CD4-positive, alpha-beta memory T cell (primary cell): Measurements from ENCODE around the gene SPP1. TPM values are rescaled to one million over a fixed set of nuclear protein-coding genes. Genes with fewer than 3 reads are reported as not detected.

Experiments used
- CTCF ChIA-PET: fragments of 350-600 bp; sonication (Branson Sonifier 250); formaldehyde crosslinking; loops from one replicate; lab custom pipeline; 2021; ENCODE audit warnings: inconsistent platforms; ENCODE audit not compliant: partially characterized antibody; lab: Charles Lee
- POLR2A ChIA-PET: fragments of 350-600 bp; sonication (Branson Sonifier 250); formaldehyde crosslinking; loops from one replicate; lab custom pipeline; 2021; ENCODE audit not compliant: partially characterized antibody; lab: Charles Lee
- DNase-seq, 5 donors: peaks; one replicate each; pipeline versions ENCODE4 v3.0.0 to v3.0.0-alpha.2; 2020 to 2022; ENCODE audit warnings: mixed read lengths in 1 of 5
- H3K27ac ChIP-seq: one replicate; pipeline ENCODE4 v1.7.0; 2013; ENCODE audit warnings: low read depth, low read length
- H3K27me3 ChIP-seq: 2 replicates; pipeline ENCODE4 v1.7.0; 2013; ENCODE audit warnings: mild to moderate bottlenecking, low read length, moderate library complexity; ENCODE audit not compliant: insufficient read depth
- H3K36me3 ChIP-seq: 2 replicates; pipeline ENCODE4 v1.7.0; 2013; ENCODE audit warnings: mild to moderate bottlenecking, low read length, moderate library complexity; ENCODE audit not compliant: insufficient read depth
- H3K4me1 ChIP-seq: 2 replicates; pipeline ENCODE4 v1.7.0; 2013; ENCODE audit warnings: mild to moderate bottlenecking, low read length, moderate library complexity; ENCODE audit not compliant: insufficient read depth
- H3K4me3 ChIP-seq, 2 donors: one replicate each; pipeline ENCODE4 v1.7.0; 2013; ENCODE audit warnings: low read length in 2 of 2, mild to moderate bottlenecking in 1 of 2
- H3K9me3 ChIP-seq, 2 donors: one replicate each; pipeline ENCODE4 v1.7.0; 2013; ENCODE audit warnings: low read length in 2 of 2, control low read depth in 1 of 2; ENCODE audit not compliant: control insufficient read depth in 1 of 2
- H3K27ac Mint-ChIP-seq, 7 donors: one replicate each; pipeline ENCODE4 v1.8.0; 2020 to 2021; ENCODE audit warnings: mixed read lengths in 7 of 7, mild to moderate bottlenecking in 6 of 7, inconsistent platforms in 3 of 7, moderate library complexity in 3 of 7
- H3K27me3 Mint-ChIP-seq, 2 donors: one replicate each; pipeline ENCODE4 v1.8.0; 2020 to 2021; ENCODE audit warnings: mixed read lengths in 2 of 2
- H3K36me3 Mint-ChIP-seq, 2 donors: one replicate each; pipeline ENCODE4 v1.8.0; 2020 to 2021; ENCODE audit warnings: mixed read lengths in 2 of 2, inconsistent platforms in 1 of 2, mild to moderate bottlenecking in 1 of 2
- H3K4me1 Mint-ChIP-seq, 4 donors: one replicate each; pipeline ENCODE4 v1.8.0; 2020 to 2021; ENCODE audit warnings: mixed read lengths in 4 of 4, mild to moderate bottlenecking in 1 of 4
- H3K4me3 Mint-ChIP-seq, 8 donors: one replicate each; pipeline ENCODE4 v1.8.0; 2020 to 2021; ENCODE audit warnings: mixed read lengths in 8 of 8, mild to moderate bottlenecking in 7 of 8, moderate library complexity in 6 of 8, inconsistent platforms in 3 of 8
- H3K9me3 Mint-ChIP-seq, 8 donors: one replicate each; pipeline ENCODE4 v1.8.0; 2020 to 2021; ENCODE audit warnings: mixed read lengths in 8 of 8, mild to moderate bottlenecking in 5 of 8, inconsistent platforms in 3 of 8, moderate library complexity in 1 of 8
- intact Hi-C: fragments of 100-400 bp; cut with micrococcal nuclease; formaldehyde crosslinking; loops from one replicate; pipeline ENCODE4 v1.15.1; 2023
- polyA plus RNA-seq, 2 donors: library from polyadenylated mRNA; unstranded; fragments of 300-500 nt; fragmentation: Illumina TruSeq; gene quantifications; one replicate each; pipeline ENCODE4 v1.2.3, GENCODE V29; 2021
- total RNA-seq, 2 experiments: library from RNA; stranded (reverse); gene quantifications; one replicate each; pipeline ENCODE4 v1.2.3, GENCODE V29; 2021

Gene SPP1
- 10 to 100 TPM; 15.5 to 19.9 TPM for total RNA-seq
- polyA plus RNA-seq = not detected

DNA sequence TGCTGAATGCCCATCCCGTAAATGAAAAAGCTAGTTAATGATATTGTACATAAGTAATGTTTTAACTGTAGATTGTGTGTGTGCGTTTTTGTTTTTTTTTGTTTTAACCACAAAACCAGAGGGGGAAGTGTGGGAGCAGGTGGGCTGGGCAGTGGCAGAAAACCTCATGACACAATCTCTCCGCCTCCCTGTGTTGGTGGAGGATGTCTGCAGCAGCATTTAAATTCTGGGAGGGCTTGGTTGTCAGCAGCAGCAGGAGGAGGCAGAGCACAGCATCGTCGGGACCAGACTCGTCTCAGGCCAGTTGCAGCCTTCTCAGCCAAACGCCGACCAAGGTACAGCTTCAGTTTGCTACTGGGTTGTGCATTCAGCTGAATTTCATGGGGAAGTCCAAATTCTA lies at the start of gene SPP1:
TSS of gene SPP1 (plus strand) at position 249 of the 400 bp plus-strand sequence. CDS start 1,182 bp downstream, outside the sequence.
- peak within 1 kb of the TSS in 4 of 8 donors; percentile 12 to 61 (median 23) for H3K4me3 Mint-ChIP-seq
- H3K27me3 Mint-ChIP-seq = peaks cover 20 to 22% of the 10 kb centered on the region in 2 donors
- H3K27me3 ChIP-seq = peaks cover 3% of the 10 kb centered on the region
- H3K27ac Mint-ChIP-seq = peak within 1 kb of the TSS in 1 of 7 donors; percentile 16
- no peaks in the 10 kb centered on the region for H3K36me3 ChIP-seq
- no peaks in the 10 kb centered on the region for H3K9me3 ChIP-seq
- peaks cover 6 to 11% (median 7%) of the 10 kb centered on the region in 4 donors for H3K4me1 Mint-ChIP-seq
- H3K4me1 ChIP-seq = peaks cover 7% of the 10 kb centered on the region
- peak in 2 of 5 donors; percentile 5 to 9 for DNase-seq
- POLR2A ChIA-PET = no interaction called here
- no peaks in the 10 kb centered on the region for H3K36me3 Mint-ChIP-seq
- CTCF ChIA-PET = interaction anchor here (0.7 to 0.8 kb wide), 2 partner anchors 11 to 17 kb away, joined by 3 read pairs; no protein-coding TSS in a partner anchor
- no peaks in the 10 kb centered on the region for H3K9me3 Mint-ChIP-seq
- H3K4me3 ChIP-seq = no peak within 1 kb of the TSS
- H3K27ac ChIP-seq = no peak within 1 kb of the TSS
- intact Hi-C loops = no loop called here

DNA sequence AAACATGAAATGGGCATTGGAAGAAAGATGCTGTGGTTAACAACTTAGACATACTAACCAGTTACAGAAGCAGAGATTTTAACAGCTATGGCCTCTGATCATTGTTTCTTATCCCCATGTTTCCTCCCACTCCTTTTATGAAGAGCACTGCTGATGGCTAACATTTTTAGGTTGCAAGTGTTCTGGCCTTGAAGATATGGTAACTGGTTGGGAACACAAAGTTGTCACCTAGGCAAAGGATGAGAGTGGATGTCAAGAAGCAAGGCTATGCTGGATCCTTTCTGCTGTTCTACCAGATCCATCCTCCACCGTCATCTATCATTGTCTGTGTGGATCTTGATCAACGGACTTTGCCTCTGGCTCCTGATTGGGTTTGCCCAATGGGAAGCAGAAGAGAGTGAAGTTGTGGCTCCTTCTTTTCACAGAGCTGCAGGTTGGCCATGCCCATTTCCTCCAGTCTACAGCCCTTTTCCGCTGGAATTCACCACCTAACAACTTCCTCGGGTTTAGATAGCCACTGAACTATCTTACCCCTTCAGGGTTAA lies 48.9 kb upstream of the SPP1 start:
- Mint-ChIP-seq H3K27ac (no peak overlapping the region), H3K36me3 (no peaks in the 10 kb centered on the region), H3K9me3 (peaks cover 0 to 5% (median 3%) of the 10 kb centered on the region in 8 donors), H3K4me3 (no peak overlapping the region), H3K4me1 (no peaks in the 10 kb centered on the region), H3K27me3 (peaks cover 5 to 8% of the 10 kb centered on the region in 2 donors)
- POLR2A ChIA-PET = no interaction called here
- CTCF ChIA-PET = no interaction called here
- intact Hi-C loops = loop anchor here (2.0 kb wide), 1 partner anchor 14 kb away; no protein-coding TSS in a partner anchor
- Histone ChIP-seq H3K4me1 (no peaks in the 10 kb centered on the region), H3K9me3 (no peaks in the 10 kb centered on the region), H3K4me3 (no peak overlapping the region), H3K36me3 (no peaks in the 10 kb centered on the region), H3K27me3 (no peaks in the 10 kb centered on the region), H3K27ac (no peak overlapping the region)
- DNase-seq = no peak

- no peak overlapping the region for H3K4me3 Mint-ChIP-seq
- intact Hi-C loops = no loop called here
Measured at GRCh38 chr4:87930629-87931028, 44.9 kb upstream of the SPP1 start.

DNA sequence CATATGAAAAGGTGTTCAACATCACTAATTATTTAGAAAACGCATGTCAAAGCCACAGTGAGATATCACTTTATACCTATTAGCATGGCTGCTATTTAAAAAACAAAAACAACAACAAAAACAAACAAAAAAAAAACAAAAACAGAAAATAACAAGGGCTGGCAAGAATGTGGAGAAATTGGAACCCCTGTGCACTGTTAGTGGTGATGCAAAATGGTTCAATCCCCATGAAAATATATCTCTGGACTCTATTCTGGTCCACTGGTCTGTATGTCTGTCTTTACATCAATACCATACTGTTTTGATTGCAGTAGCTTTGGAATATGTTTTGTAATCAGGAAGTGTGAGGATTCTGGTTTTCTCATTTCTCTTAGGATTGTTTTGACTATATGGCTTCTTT lies 43.6 kb upstream of the SPP1 start:
- intact Hi-C loops = no loop called here
- peaks cover 0 to 3% of the 10 kb centered on the region in 2 donors for H3K9me3 ChIP-seq
- Mint-ChIP-seq H3K27me3 (peaks cover 9 to 10% of the 10 kb centered on the region in 2 donors), H3K4me3 (no peak overlapping the region), H3K27ac (peak overlapping the region in 1 of 7 donors; percentile 26), H3K36me3 (no peaks in the 10 kb centered on the region), H3K9me3 (peaks cover 0 to 11% (median 6%) of the 10 kb centered on the region in 8 donors), H3K4me1 (peaks cover 0 to 2% (median 0%) of the 10 kb centered on the region in 4 donors)
- H3K27me3 ChIP-seq = no peaks in the 10 kb centered on the region
- no peak for DNase-seq
- H3K4me1 ChIP-seq = no peaks in the 10 kb centered on the region
- ChIA-PET CTCF (no interaction called here), POLR2A (no interaction called here)
- no peaks in the 10 kb centered on the region for H3K36me3 ChIP-seq
- no peak overlapping the region for H3K4me3 ChIP-seq
- no peak overlapping the region for H3K27ac ChIP-seq

More at GRCh38 chr4:87930629-87931028, 44.9 kb upstream of the SPP1 start:
- H3K36me3 ChIP-seq = no peaks in the 10 kb centered on the region
- Mint-ChIP-seq H3K27me3 (peaks cover 9 to 10% of the 10 kb centered on the region in 2 donors), H3K36me3 (no peaks in the 10 kb centered on the region), H3K4me1 (peaks cover 0 to 2% (median 0%) of the 10 kb centered on the region in 4 donors), H3K9me3 (peaks cover 0 to 11% (median 6%) of the 10 kb centered on the region in 8 donors), H3K27ac (no peak overlapping the region)
- peaks cover 0 to 3% of the 10 kb centered on the region in 2 donors for H3K9me3 ChIP-seq
- ChIA-PET POLR2A (no interaction called here), CTCF (no interaction called here)
- H3K27me3 ChIP-seq = no peaks in the 10 kb centered on the region
- no peak for DNase-seq
- H3K4me3 ChIP-seq = no peak overlapping the region
- H3K27ac ChIP-seq = no peak overlapping the region
- H3K4me1 ChIP-seq = no peaks in the 10 kb centered on the region

GRCh38 chr4:87932718-87933141 lies 42.8 kb upstream of the SPP1 start:
- Mint-ChIP-seq H3K27ac (no peak overlapping the region), H3K4me3 (no peak overlapping the region), H3K4me1 (peaks cover 0 to 2% (median 0%) of the 10 kb centered on the region in 4 donors), H3K27me3 (peaks cover 7 to 11% of the 10 kb centered on the region in 2 donors), H3K36me3 (no peaks in the 10 kb centered on the region), H3K9me3 (peaks cover 2 to 11% (median 6%) of the 10 kb centered on the region in 8 donors)
- Histone ChIP-seq H3K4me3 (no peak overlapping the region), H3K27me3 (no peaks in the 10 kb centered on the region), H3K4me1 (no peaks in the 10 kb centered on the region), H3K9me3 (peaks cover 0 to 3% of the 10 kb centered on the region in 2 donors), H3K27ac (no peak overlapping the region), H3K36me3 (no peaks in the 10 kb centered on the region)
- CTCF ChIA-PET = no interaction called here
- intact Hi-C loops = no loop called here
- no peak for DNase-seq
- POLR2A ChIA-PET = no interaction called here

DNA sequence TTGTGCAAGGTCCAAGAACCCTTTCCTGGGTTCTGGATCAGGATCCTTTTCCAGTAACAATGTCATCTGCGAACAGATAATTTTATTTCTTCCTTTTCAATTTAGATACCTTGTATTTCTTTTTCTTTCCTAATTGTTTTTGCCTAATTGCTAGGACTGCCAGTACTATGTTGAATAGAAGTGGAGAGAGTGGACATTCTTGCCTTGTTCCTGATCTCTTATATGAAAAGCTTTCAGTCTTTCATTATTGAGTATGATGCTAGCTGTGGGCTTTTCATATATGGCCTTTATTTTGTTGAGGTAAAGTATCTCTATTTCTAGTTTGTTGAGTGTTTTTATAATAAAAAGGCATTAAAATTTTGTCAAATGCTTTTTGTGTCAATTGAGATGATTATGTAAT lies 42.2 kb upstream of the SPP1 start:
- DNase-seq = no peak
- ChIA-PET CTCF (no interaction called here), POLR2A (no interaction called here)
- H3K4me1 ChIP-seq = no peaks in the 10 kb centered on the region
- H3K27ac ChIP-seq = no peak overlapping the region
- intact Hi-C loops = no loop called here
- H3K4me1 Mint-ChIP-seq = peaks cover 0 to 2% (median 0%) of the 10 kb centered on the region in 4 donors
- H3K9me3 Mint-ChIP-seq = peaks cover 2 to 11% (median 6%) of the 10 kb centered on the region in 8 donors
- no peak overlapping the region for H3K27ac Mint-ChIP-seq
- no peak overlapping the region for H3K4me3 ChIP-seq
- no peaks in the 10 kb centered on the region for H3K27me3 ChIP-seq
- H3K9me3 ChIP-seq = peaks cover 0 to 3% of the 10 kb centered on the region in 2 donors
- H3K4me3 Mint-ChIP-seq = no peak overlapping the region
- H3K36me3 ChIP-seq = no peaks in the 10 kb centered on the region
- H3K27me3 Mint-ChIP-seq = peaks cover 9 to 17% of the 10 kb centered on the region in 2 donors
- H3K36me3 Mint-ChIP-seq = no peaks in the 10 kb centered on the region

DNA sequence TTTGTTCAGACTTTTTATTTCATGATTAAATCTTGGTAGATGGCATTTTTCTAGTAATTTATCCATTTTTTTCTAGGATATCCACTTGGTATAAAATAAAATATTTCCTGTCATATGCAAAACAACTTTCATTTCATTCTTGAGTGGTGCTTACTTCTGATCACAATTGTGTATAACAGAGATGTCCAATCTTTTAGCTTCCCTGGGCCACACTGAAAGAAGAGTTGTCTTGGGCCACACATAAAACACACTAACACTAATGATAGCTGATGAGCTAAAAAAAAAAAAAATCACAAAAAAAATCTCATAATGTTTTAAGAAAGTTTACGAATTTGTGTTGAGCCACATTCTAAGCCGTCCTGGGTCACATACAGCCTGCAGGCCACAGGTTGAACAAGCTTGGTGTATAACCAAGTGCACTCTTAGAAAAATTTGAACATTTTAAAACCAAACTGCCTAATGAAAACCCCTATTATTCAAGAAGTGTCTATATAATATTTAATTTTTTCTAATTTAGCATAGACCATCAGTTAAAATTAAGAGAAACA lies 41.3 kb upstream of the SPP1 start:
- no peak overlapping the region for H3K4me3 ChIP-seq
- Mint-ChIP-seq H3K36me3 (no peaks in the 10 kb centered on the region), H3K27ac (no peak overlapping the region), H3K4me3 (no peak overlapping the region), H3K9me3 (peaks cover 2 to 11% (median 6%) of the 10 kb centered on the region in 8 donors), H3K4me1 (peaks cover 0 to 2% (median 0%) of the 10 kb centered on the region in 4 donors), H3K27me3 (peaks cover 9 to 15% of the 10 kb centered on the region in 2 donors)
- POLR2A ChIA-PET = no interaction called here
- no peaks in the 10 kb centered on the region for H3K4me1 ChIP-seq
- H3K27me3 ChIP-seq = no peaks in the 10 kb centered on the region
- H3K9me3 ChIP-seq = peaks cover 0 to 3% of the 10 kb centered on the region in 2 donors
- intact Hi-C loops = no loop called here
- CTCF ChIA-PET = no interaction called here
- no peak for DNase-seq
- no peaks in the 10 kb centered on the region for H3K36me3 ChIP-seq
- no peak overlapping the region for H3K27ac ChIP-seq
